HEK293 (cell line): ENCODE measurements around the gene PRSS1.

Source experiments
- CTCF ChIA-PET: fragments of 350-600 bp; formaldehyde crosslinking; extraction: SDS; loops from one replicate; lab custom pipeline; 2021; ENCODE audit warnings: antibody characterized with exemption; lab: Yijun Ruan, JAX
- POLR2A ChIA-PET: fragments of 300-600 bp; formaldehyde crosslinking; extraction: SDS; loops from one replicate; lab custom pipeline; 2020; ENCODE audit warnings: antibody characterized with exemption, inconsistent platforms; lab: Yijun Ruan, JAX
- H3K27ac ChIP-seq: fragments of 200-500 bp; sonication (Bioruptor generic); 2 replicates; pipeline ENCODE4 v1.5.1; 2014; ENCODE audit warnings: low read depth, low read length, control low read depth, inconsistent platforms; ENCODE audit errors: extremely low read depth
- H3K36me3 ChIP-seq, 2 experiments: fragments of 200-500 bp in 1 of 2; sonication (Bioruptor generic) in 1 of 2; 1 replicate in 1 of 2; 2 replicates in 1 of 2; pipeline ENCODE4 v1.5.1; 2014 to 2017; ENCODE audit warnings: inconsistent platforms in 2 of 2, low read length in 2 of 2; ENCODE audit not compliant: control insufficient read depth in 2 of 2, insufficient read depth in 1 of 2
- H3K4me1 ChIP-seq: fragments of 200-500 bp; sonication (Bioruptor generic); 2 replicates; pipeline ENCODE4 v1.5.1; 2014; ENCODE audit warnings: mild to moderate bottlenecking, low read length, inconsistent platforms; ENCODE audit not compliant: control insufficient read depth, insufficient read depth
- H3K4me3 ChIP-seq: 2 replicates; pipeline ENCODE4 v1.5.1; 2011; ENCODE audit warnings: low read depth, mild to moderate bottlenecking, control low read depth, low read length, moderate library complexity
- H3K9me3 ChIP-seq: fragments of 200-500 bp; sonication (Bioruptor generic); 2 replicates; pipeline ENCODE4 v1.5.1; 2014; ENCODE audit warnings: low read depth, low read length, inconsistent platforms; ENCODE audit not compliant: control insufficient read depth, insufficient read depth
- OSR2 ChIP-seq: fragments of 450-650 bp; formaldehyde crosslinking; IDR thresholded peaks from 2 replicates; pipeline ENCODE4 v1.5.1; 2016; ENCODE audit warnings: missing biosample characterization, missing genetic modification characterization
- ZBTB1 ChIP-seq: fragments of 450-650 bp; formaldehyde crosslinking; IDR thresholded peaks from 2 replicates; pipeline ENCODE4 v1.5.1; 2016; ENCODE audit warnings: missing biosample characterization, missing genetic modification characterization
- ZBTB20 ChIP-seq: fragments of 450-650 bp; formaldehyde crosslinking; IDR thresholded peaks from 2 replicates; pipeline ENCODE4 v1.5.1; 2016; ENCODE audit warnings: missing biosample characterization, missing genetic modification characterization
- ZBTB48 ChIP-seq: fragments of 450-650 bp; formaldehyde crosslinking; IDR thresholded peaks from 2 replicates; pipeline ENCODE4 v1.5.1; 2016; ENCODE audit warnings: missing biosample characterization, missing genetic modification characterization
- ZNF10 ChIP-seq: fragments of 450-650 bp; formaldehyde crosslinking; IDR thresholded peaks from 2 replicates; pipeline ENCODE4 v1.5.1; 2017; ENCODE audit warnings: missing biosample characterization, missing genetic modification characterization
- ZNF221 ChIP-seq: fragments of 450-650 bp; formaldehyde crosslinking; IDR thresholded peaks from 2 replicates; pipeline ENCODE4 v1.5.1; 2017; ENCODE audit warnings: missing biosample characterization, missing genetic modification characterization, borderline replicate concordance
- ZNF24 ChIP-seq: fragments of 450-650 bp; formaldehyde crosslinking; IDR thresholded peaks from 2 replicates; pipeline ENCODE4 v1.5.1; 2016; ENCODE audit warnings: missing biosample characterization, missing genetic modification characterization
- ZNF324 ChIP-seq: fragments of 450-650 bp; formaldehyde crosslinking; IDR thresholded peaks from 2 replicates; pipeline ENCODE4 v1.5.1; 2016; ENCODE audit warnings: missing biosample characterization, missing genetic modification characterization
- ZNF501 ChIP-seq: fragments of 450-650 bp; formaldehyde crosslinking; IDR thresholded peaks from 2 replicates; pipeline ENCODE4 v1.5.1; 2016; ENCODE audit warnings: missing biosample characterization, missing genetic modification characterization
- ZNF513 ChIP-seq: fragments of 450-650 bp; IDR thresholded peaks from 2 replicates; pipeline ENCODE4 v1.5.1; 2018; ENCODE audit warnings: missing biosample characterization, missing genetic modification characterization
- ZNF544 ChIP-seq: fragments of 450-650 bp; formaldehyde crosslinking; IDR thresholded peaks from 2 replicates; pipeline ENCODE4 v1.5.0; 2017; ENCODE audit warnings: missing biosample characterization, missing genetic modification characterization
- ZNF560 ChIP-seq: fragments of 450-650 bp; formaldehyde crosslinking; IDR thresholded peaks from 2 replicates; pipeline ENCODE4 v1.5.1; 2017; ENCODE audit warnings: missing biosample characterization, missing genetic modification characterization, borderline replicate concordance
- ZNF776 ChIP-seq: fragments of 450-650 bp; formaldehyde crosslinking; IDR thresholded peaks from 2 replicates; pipeline ENCODE4 v1.5.0; 2017; ENCODE audit warnings: missing biosample characterization, missing genetic modification characterization, borderline replicate concordance
- ZNF837 ChIP-seq: fragments of 450-650 bp; formaldehyde crosslinking; IDR thresholded peaks from 2 replicates; pipeline ENCODE4 v1.5.1; 2016; ENCODE audit warnings: missing biosample characterization, missing genetic modification characterization
- ZNF843 ChIP-seq: fragments of 450-650 bp; formaldehyde crosslinking; IDR thresholded peaks from 2 replicates; pipeline ENCODE4 v1.5.1; 2016; ENCODE audit warnings: missing biosample characterization, missing genetic modification characterization
- TF ChIP-seq, protein P1 (sequence below): fragments of 450-650 bp; formaldehyde crosslinking; IDR thresholded peaks from 2 replicates; pipeline ENCODE4 v1.5.1; 2016; ENCODE audit warnings: missing biosample characterization, missing genetic modification characterization

Gene PRSS1

GRCh38 chr7:142788303-142789289 lies 39.3 kb downstream of the PRSS1 start:
- Histone ChIP-seq H3K36me3 (no peaks in the 10 kb centered on the region), H3K9me3 (no peaks in the 10 kb centered on the region), H3K4me3 (no peak overlapping the region), H3K4me1 (no peaks in the 10 kb centered on the region), H3K27ac (no peak overlapping the region)
- ChIA-PET CTCF (interaction anchor here (0.5 to 7.3 kb wide), 8 partner anchors 14 to 334 kb away, joined by 3 to 41 read pairs (median 3); no protein-coding TSS in a partner anchor), POLR2A (no interaction called here)
- TF ChIP-seq ZNF560: no peak
- TF ChIP-seq ZBTB1 (tag by site-specific recombination): no peak
- TF ChIP-seq ZNF837 (tag by site-specific recombination): no peak
- TF ChIP-seq ZNF221: no peak
- no peak for TF ChIP-seq OSR2
- no peak for TF ChIP-seq ZNF10 (tag by site-specific recombination)
- TF ChIP-seq ZNF544 (tag by site-specific recombination): no peak
- no peak for TF ChIP-seq ZNF513 (tag by site-specific recombination)
- TF ChIP-seq ZBTB20 (tag by site-specific recombination): no peak
- TF ChIP-seq ZNF324 (tag by site-specific recombination): no peak
- TF ChIP-seq ZNF24: no peak

DNA sequence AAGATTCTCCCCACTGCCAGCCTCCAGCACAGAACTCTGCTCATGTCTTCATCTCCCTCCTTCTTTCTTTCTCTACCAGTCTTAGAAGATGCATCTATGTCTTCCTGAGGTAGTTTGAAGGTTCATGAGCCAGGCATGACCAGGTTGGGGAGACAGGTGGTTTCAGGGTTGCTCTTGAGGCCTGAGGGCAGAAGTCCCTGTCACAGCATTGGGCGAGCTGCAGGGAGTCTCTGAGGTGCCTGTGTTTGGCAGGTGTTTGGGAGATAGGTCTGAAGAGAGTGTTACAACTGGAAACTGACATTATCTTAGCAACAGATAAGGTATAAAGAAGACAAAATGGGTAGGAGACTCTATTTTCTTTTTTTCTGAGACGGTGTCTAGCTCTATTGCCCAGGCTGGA lies 40.2 kb downstream of the PRSS1 start:
- POLR2A ChIA-PET: no interaction called here
- Histone ChIP-seq H3K4me1 (no peaks in the 10 kb centered on the region), H3K4me3 (no peak overlapping the region), H3K36me3 (no peaks in the 10 kb centered on the region), H3K27ac (no peak overlapping the region), H3K9me3 (no peaks in the 10 kb centered on the region)
- CTCF ChIA-PET: interaction anchor here (0.7 to 7.3 kb wide), 3 partner anchors 20 to 129 kb away, joined by 3 to 41 read pairs (median 4); no protein-coding TSS in a partner anchor
- no peak for TF ChIP-seq ZNF843 (tag by site-specific recombination)

GRCh38 chr7:142790056-142790455 lies 40.8 kb downstream of the PRSS1 start:
- CTCF ChIA-PET: interaction anchor here (0.7 to 7.3 kb wide), 5 partner anchors 19 to 203 kb away, joined by 3 to 41 read pairs (median 3); no protein-coding TSS in a partner anchor
- Histone ChIP-seq H3K4me3 (no peak overlapping the region), H3K9me3 (no peaks in the 10 kb centered on the region), H3K4me1 (no peaks in the 10 kb centered on the region), H3K27ac (no peak overlapping the region), H3K36me3 (no peaks in the 10 kb centered on the region)
- POLR2A ChIA-PET: no interaction called here
- no peak for TF ChIP-seq ZBTB48 (tag by site-specific recombination)
- TF ChIP-seq ZNF776 (tag by site-specific recombination): no peak
- TF ChIP-seq, protein P1, sequence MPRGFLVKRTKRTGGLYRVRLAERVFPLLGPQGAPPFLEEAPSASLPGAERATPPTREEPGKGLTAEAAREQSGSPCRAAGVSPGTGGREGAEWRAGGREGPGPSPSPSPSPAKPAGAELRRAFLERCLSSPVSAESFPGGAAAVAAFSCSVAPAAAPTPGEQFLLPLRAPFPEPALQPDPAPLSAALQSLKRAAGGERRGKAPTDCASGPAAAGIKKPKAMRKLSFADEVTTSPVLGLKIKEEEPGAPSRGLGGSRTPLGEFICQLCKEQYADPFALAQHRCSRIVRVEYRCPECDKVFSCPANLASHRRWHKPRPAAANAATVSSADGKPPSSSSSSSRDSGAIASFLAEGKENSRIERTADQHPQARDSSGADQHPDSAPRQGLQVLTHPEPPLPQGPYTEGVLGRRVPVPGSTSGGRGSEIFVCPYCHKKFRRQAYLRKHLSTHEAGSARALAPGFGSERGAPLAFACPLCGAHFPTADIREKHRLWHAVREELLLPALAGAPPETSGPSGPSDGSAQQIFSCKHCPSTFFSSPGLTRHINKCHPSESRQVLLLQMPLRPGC (tag by site-specific recombination): no peak
- no peak for TF ChIP-seq ZNF501 (tag by site-specific recombination)
